ENCODE results near the gene EYS. TPM values are rescaled to one million over a fixed set of nuclear protein-coding genes. Genes with fewer than 3 reads are reported as not detected.
A peak's percentile ranks its signal among the peaks of the same experiment; 100 is the strongest.

The EYS gene
- total and polyA plus RNA-seq, 2 of the 13 experiments (the other 11 are each of a cell fraction or from before 2014, with no cell fraction given), result 0.04 to 0.07 TPM

GRCh38 chr6:63997221-63997620, 1709.8 kb downstream of the EYS start:
- in situ Hi-C loops (cut with HindIII; ENCODE audit: extremely low pct_ligation_motif_present, low pct_unique_long_range_greater_than_20kb) (no loop called here), intact Hi-C loops (cut with micrococcal nuclease; ENCODE audit: unreplicated experiment) (loop anchor here (5.0 kb wide), 1 partner anchor 70 kb away; no protein-coding TSS in a partner anchor)
- ChIA-PET POLR2A (no interaction called here), CTCF (ENCODE audit: low intra/inter-chr PET ratio, low total read pairs) (no interaction called here)
- BruUV-seq (replicated peaks), result no TSS peak
- no peak overlapping the region for H3K27ac ChIP-seq (ENCODE audit: extremely low read length, insufficient read depth, low read length)
- H3K4me2 ChIP-seq (ENCODE audit: low read depth, low read length), result no peak overlapping the region
- H3K4me1 ChIP-seq (ENCODE audit: insufficient read depth, low read length), result no peaks in the 10 kb centered on the region
- H2AFZ ChIP-seq (ENCODE audit: low read length), result peak overlapping the region; percentile 31
- ATAC-seq (no peak), FAIRE-seq (no peak), DNase-seq (ENCODE audit: low spot score) (no peak)
- H3K27me3 ChIP-seq (ENCODE audit: control insufficient read depth in 1 of 2, insufficient read depth in 2 of 2, low read length in 2 of 2), result no peaks in the 10 kb centered on the region
- H3K9ac ChIP-seq (ENCODE audit: insufficient read depth, low read depth, low read length), result no peak overlapping the region
- 10% methylated on average over 4 of the region's 4 CpGs for WGBS (ENCODE audit: low lambda C conversion rate)
- H3K9me3 ChIP-seq (ENCODE audit: low read length), result no peaks in the 10 kb centered on the region
- H3K79me2 ChIP-seq (ENCODE audit: insufficient read depth, low read length), result no peaks in the 10 kb centered on the region
- H3K36me3 ChIP-seq (replicated peaks in 1 of 2; ENCODE audit: control insufficient read depth in 1 of 2, insufficient read depth in 2 of 2, low read length in 2 of 2), result no peaks in the 10 kb centered on the region
- no peak overlapping the region for H3K4me3 ChIP-seq (replicated peaks in 1 of 3; ENCODE audit: insufficient read depth in 1 of 3, low read depth in 2 of 3, low read length in 3 of 3)
- TF ChIP-seq, protein P1, sequence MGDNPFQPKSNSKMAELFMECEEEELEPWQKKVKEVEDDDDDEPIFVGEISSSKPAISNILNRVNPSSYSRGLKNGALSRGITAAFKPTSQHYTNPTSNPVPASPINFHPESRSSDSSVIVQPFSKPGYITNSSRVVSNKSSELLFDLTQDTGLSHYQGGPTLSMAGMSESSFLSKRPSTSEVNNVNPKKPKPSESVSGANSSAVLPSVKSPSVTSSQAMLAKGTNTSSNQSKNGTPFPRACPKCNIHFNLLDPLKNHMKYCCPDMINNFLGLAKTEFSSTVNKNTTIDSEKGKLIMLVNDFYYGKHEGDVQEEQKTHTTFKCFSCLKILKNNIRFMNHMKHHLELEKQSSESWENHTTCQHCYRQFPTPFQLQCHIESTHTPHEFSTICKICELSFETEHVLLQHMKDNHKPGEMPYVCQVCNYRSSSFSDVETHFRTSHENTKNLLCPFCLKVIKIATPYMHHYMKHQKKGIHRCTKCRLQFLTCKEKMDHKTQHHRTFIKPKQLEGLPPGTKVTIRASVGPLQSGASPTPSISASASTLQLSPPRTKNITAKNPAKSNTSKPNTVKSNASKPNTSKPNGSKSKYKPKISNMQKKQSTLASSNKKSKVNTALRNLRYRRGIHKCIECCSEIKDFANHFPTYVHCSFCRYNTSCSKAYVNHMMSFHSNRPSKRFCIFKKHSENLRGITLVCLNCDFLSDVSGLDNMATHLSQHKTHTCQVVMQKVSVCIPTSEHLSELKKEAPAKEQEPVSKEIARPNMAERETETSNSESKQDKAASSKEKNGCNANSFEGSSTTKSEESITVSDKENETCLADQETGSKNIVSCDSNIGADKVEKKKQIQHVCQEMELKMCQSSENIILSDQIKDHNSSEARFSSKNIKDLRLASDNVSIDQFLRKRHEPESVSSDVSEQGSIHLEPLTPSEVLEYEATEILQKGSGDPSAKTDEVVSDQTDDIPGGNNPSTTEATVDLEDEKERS (CRISPR knock-in tag; IDR thresholded peaks at IDR 0.05), result no peak
- no peak for TF ChIP-seq POGZ (CRISPR knock-in tag; IDR thresholded peaks at IDR 0.05)
- no peak for TF ChIP-seq POGK (CRISPR knock-in tag; conservative IDR thresholded peaks at IDR 0.05)
- TF ChIP-seq RNF2 (conservative IDR thresholded peaks at IDR 0.05; ENCODE audit: low read depth), result no peak
- no peak for TF ChIP-seq ZNF790 (CRISPR knock-in tag; IDR thresholded peaks at IDR 0.05; ENCODE audit: borderline replicate concordance)
- TF ChIP-seq, protein P2, sequence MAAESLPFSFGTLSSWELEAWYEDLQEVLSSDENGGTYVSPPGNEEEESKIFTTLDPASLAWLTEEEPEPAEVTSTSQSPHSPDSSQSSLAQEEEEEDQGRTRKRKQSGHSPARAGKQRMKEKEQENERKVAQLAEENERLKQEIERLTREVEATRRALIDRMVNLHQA (CRISPR knock-in tag; IDR thresholded peaks at IDR 0.05), result no peak
- TF ChIP-seq ZNF75D (CRISPR knock-in tag; IDR thresholded peaks at IDR 0.05; ENCODE audit: borderline replicate concordance), result no peak
- no peak for TF ChIP-seq KLF9 (CRISPR knock-in tag; IDR thresholded peaks at IDR 0.05; ENCODE audit: low read depth)
- no peak for TF ChIP-seq SNAPC5 (CRISPR knock-in tag; IDR thresholded peaks at IDR 0.05; ENCODE audit: borderline replicate concordance)
- TF ChIP-seq NKX3-1 (CRISPR knock-in tag; IDR thresholded peaks at IDR 0.05), result no peak
- TF ChIP-seq ZNF33B (CRISPR knock-in tag; IDR thresholded peaks at IDR 0.05), result no peak
- TF ChIP-seq ZNF772 (CRISPR knock-in tag; IDR thresholded peaks at IDR 0.05), result no peak
- TF ChIP-seq ZNF563 (CRISPR knock-in tag; IDR thresholded peaks at IDR 0.05), result no peak
- TF ChIP-seq ZNF713 (CRISPR knock-in tag; IDR thresholded peaks at IDR 0.05), result no peak
- no peak for TF ChIP-seq FOXC1 (CRISPR knock-in tag; IDR thresholded peaks at IDR 0.05; ENCODE audit: borderline replicate concordance)
- TF ChIP-seq SOX5 (CRISPR knock-in tag; IDR thresholded peaks at IDR 0.05; ENCODE audit: borderline replicate concordance), result no peak
- H4K20me1 ChIP-seq (ENCODE audit: insufficient read depth, low read length), result no peaks in the 10 kb centered on the region

All from HepG2 (cell line).